ENCODE results near the gene PYCR2. TPM values are rescaled to one million over a fixed set of nuclear protein-coding genes. Genes with fewer than 3 reads are reported as not detected.

PYCR2 gene
- total RNA-seq, 2 experiments from 2014 or later = 106 to 126 TPM

DNA sequence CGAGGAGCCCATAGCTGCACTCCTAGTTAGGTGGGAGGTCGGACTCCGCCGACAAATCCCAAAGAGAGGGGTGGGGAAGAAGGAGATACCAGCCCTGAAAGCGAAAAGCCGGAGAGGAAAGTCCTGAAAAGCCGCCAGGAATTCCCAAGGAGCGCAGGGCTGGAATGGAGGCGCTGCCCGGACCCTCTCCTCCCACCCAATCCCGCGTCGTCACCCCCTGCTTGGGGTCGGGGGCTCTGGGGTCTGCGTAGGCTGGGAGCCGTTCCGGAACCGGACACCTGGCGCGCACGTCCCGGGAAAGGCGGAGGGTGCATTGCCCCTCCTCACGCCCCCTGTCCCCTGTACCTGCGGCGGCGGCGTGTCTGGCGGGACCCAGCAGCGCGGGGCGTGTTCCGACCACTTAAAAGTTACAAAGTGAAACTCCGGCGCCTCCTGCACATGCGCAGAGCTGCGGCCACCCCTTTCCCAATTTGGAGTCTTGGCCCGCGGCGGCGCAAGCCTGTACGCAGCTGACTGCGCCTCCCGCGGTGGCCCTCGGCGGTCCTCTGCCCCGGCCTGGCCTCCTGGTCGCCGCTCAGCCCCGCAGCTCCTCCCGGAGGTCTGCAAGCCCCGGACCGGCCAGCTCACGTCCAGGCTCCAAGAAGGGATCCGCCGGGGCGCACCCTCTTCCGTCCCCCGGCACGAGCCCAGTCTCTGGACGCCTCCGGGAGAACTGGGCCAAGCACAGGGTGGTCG is 41.9 kb downstream of the PYCR2 start, which contains the start of gene TMEM63A:
TMEM63A (minus strand) TSS at position 422 of the 735 bp plus-strand sequence. CDS start 4,800 bp downstream, outside the sequence.
- peak within 1 kb of the TSS; percentile 89 for H3K4me3 Mint-ChIP-seq
- peak; percentile 55 for ATAC-seq
- H3K4me1 Mint-ChIP-seq = peaks cover 50% of the 10 kb centered on the region
- intact Hi-C loops (cut with DNase I, micrococcal nuclease) = loop anchor here (1.0 to 5.0 kb wide), 8 partner anchors 15 to 180 kb away; partner anchors contain the start of genes PYCR2 (in 2 of the 2), H3-3A (in 1 of the 2), SDE2 (in 1 of the 2) and SRP9 (in 1 of the 2)
- no peaks in the 10 kb centered on the region for H3K27me3 Mint-ChIP-seq
- DNase-seq = peak; percentile 92
- H3K36me3 Mint-ChIP-seq (ENCODE audit: low read depth) = peaks cover 5% of the 10 kb centered on the region
- ChIA-PET CTCF (interaction anchor here (0.6 to 2.5 kb wide), 14 partner anchors 9 to 407 kb away, joined by 3 to 18 read pairs (median 4); partner anchors contain the start of genes PYCR2 and SRP9), POLR2A (interaction anchor here (1.1 to 2.7 kb wide), 8 partner anchors 9 to 104 kb away, joined by 3 to 11 read pairs (median 4); partner anchors contain the start of gene SRP9)
- H3K27ac Mint-ChIP-seq = peak within 1 kb of the TSS; percentile 91
- H3K9me3 Mint-ChIP-seq (ENCODE audit: low read depth) = no peaks in the 10 kb centered on the region

DNA sequence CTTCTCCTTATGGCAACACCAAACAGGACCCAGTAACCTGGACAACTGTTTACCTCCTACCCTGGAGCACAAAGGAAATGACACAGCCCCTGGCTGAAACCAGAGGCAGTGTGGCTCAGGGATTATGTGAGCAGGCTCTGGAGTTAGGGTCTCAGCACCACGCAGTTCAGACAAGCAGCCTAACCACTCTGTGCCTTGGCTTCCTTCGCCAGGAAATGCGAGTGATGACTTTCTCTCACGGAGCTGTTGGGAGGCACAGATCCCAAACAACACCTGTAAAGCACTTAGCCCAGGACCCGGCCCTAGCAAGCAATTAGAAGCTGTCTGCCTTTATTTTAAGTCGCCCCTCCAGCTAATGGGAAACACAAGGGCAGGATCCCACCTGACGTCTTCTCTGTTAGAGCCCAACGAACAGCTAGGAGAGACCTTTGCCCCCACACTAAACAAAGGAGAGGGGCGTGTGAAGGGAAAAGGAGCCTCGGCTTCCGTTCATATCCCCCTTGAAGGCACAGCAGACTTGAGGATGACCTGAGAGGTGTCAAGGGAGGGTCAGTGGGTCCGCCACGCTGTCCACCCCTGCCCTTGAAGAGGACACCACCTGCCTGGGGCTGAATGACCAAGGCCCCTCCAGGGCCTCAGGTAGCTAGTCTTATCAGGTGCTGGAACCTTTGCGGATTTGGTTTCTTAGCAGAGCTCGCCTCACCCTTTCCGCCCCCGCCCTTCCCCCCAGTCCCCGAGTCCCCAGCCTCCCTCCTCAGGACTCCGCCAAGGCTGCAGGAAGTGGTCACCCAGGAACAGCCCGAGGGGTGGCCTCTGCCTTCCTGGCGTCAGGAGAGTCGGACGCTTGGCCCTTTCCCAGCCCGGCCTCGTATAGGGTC is 42.7 kb downstream of the PYCR2 start:
- POLR2A ChIA-PET = interaction anchor here (0.6 to 2.7 kb wide), 7 partner anchors 15 to 437 kb away, joined by 3 to 11 read pairs (median 3); partner anchors contain the start of gene SRP9
- Mint-ChIP-seq H3K9me3 (ENCODE audit: low read depth) (no peaks in the 10 kb centered on the region), H3K27me3 (no peaks in the 10 kb centered on the region), H3K4me1 (peaks cover 57% of the 10 kb centered on the region), H3K27ac (peak overlapping the region; percentile 90), H3K36me3 (ENCODE audit: low read depth) (peaks cover 8% of the 10 kb centered on the region), H3K4me3 (peak overlapping the region; percentile 89)
- ATAC-seq = peak; percentile 67
- peak; percentile 69 for DNase-seq
- CTCF ChIA-PET = interaction anchor here (0.9 to 2.5 kb wide), 11 partner anchors 8 to 405 kb away, joined by 3 to 14 read pairs (median 5); partner anchors contain the start of genes LEFTY1 and PYCR2
- intact Hi-C loops (cut with DNase I, micrococcal nuclease) = loop anchor here in 1 of 2 experiments (2.0 to 5.0 kb wide), 3 partner anchors 15 to 181 kb away; partner anchors contain the start of gene H3-3A

DNA sequence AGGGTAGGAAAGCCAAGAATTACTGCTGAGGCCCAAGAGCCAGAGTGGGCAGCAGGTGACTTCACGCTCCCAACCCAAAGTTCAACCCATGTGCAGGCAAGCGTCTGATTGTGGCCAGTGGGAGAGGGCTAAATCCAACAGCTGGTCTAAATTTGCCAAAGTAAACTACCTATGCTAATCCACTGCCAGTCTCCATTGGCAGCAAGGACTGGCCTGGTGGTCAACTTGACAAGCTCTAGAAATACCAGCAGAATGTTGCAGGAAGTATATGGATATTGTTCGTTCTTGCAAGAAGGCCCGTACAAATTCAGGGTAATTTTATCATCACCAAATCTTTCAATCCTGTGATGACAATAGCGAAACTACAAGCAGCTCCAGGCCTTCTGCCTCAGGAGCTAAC is 43.4 kb downstream of the PYCR2 start:
- Mint-ChIP-seq H3K27ac (peak overlapping the region; percentile 90), H3K4me1 (peaks cover 64% of the 10 kb centered on the region), H3K4me3 (peak overlapping the region; percentile 89), H3K36me3 (ENCODE audit: low read depth) (peaks cover 9% of the 10 kb centered on the region), H3K9me3 (ENCODE audit: low read depth) (no peaks in the 10 kb centered on the region), H3K27me3 (no peaks in the 10 kb centered on the region)
- intact Hi-C loops (cut with DNase I, micrococcal nuclease) = loop anchor here in 1 of 2 experiments (2.0 to 5.0 kb wide), 3 partner anchors 14 to 182 kb away; partner anchors contain the start of gene H3-3A
- ATAC-seq = no peak
- DNase-seq = no peak
- ChIA-PET POLR2A (interaction anchor here (1.1 to 2.7 kb wide), 4 partner anchors 14 to 436 kb away, joined by 3 to 11 read pairs (median 4); partner anchors contain the start of gene SRP9), CTCF (interaction anchor here (0.9 to 2.5 kb wide), 10 partner anchors 9 to 404 kb away, joined by 4 to 14 read pairs (median 6); partner anchors contain the start of genes LEFTY1 and PYCR2)

DNA sequence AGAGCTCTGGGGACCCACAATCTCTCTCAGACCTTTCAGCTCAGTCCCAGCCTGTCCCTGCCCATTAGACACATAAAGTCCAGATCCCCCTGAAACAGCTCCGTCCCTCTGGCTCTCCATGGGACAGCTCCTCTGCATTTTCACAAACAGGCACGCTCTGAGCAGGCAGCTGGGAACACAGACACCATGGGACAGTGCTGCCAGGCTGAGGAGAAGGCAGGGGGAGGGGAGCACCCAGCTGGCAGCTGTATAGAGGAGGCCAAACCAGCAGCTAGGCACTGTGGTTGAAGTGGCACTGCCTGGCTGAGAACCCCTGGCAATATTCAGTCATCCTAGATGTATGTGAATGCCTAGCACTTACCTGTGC is 43.8 kb downstream of the PYCR2 start:
- POLR2A ChIA-PET = interaction anchor here (2.7 kb wide), 1 partner anchor 103 kb away, joined by 11 read pairs; the partner anchor contains the start of gene SRP9
- Mint-ChIP-seq H3K27me3 (no peaks in the 10 kb centered on the region), H3K9me3 (ENCODE audit: low read depth) (no peaks in the 10 kb centered on the region), H3K4me1 (peaks cover 68% of the 10 kb centered on the region), H3K27ac (peak overlapping the region; percentile 52), H3K4me3 (peak overlapping the region; percentile 89), H3K36me3 (ENCODE audit: low read depth) (peaks cover 9% of the 10 kb centered on the region)
- ATAC-seq (no peak), DNase-seq (no peak)
- CTCF ChIA-PET = interaction anchor here (0.7 to 2.3 kb wide), 7 partner anchors 10 to 404 kb away, joined by 4 to 9 read pairs (median 5); partner anchors contain the start of gene PYCR2
- intact Hi-C loops (cut with DNase I, micrococcal nuclease) = loop anchor here in 1 of 2 experiments (2.0 to 5.0 kb wide), 3 partner anchors 13 to 182 kb away; partner anchors contain the start of gene H3-3A

DNA sequence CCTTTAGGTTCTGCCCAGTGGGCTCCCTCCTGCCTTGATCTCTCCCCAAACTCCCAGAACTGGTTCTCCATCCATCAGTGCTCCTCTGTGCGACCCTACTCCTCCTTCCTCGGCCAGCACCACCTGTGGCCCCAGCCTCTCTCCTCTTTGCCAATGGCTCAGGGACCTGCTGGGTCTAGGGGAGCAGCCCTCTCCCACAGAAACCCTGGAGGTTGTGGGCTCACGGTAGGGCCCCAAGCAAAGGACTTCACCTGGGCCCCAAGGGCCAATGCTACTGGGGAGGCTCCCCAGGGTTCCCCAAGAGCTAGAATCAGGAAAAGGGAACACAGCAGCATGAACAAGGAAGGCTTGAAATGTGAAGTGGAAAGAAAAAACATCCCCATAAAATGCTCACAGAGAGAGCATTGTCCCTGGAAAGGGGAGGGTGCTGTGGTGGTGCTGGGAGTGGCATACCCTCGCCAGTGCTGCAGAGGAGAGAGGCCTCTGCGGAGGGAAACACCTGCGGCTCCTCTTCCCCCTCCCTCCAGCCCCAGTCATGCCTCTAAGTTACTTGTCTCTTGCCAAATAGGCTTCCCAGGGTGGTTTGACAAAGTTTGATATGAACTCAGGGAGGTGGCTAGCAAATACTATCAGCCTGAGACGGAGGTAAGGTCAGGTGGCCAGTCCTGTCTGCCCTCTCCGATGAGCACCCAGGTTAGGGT is 44.4 kb downstream of the PYCR2 start:
- DNase-seq (peak; percentile 45), ATAC-seq (peak; percentile 21)
- intact Hi-C loops (cut with DNase I, micrococcal nuclease) = loop anchor here in 1 of 2 experiments (2.0 to 5.0 kb wide), 4 partner anchors 13 to 183 kb away; partner anchors contain the start of gene H3-3A
- Mint-ChIP-seq H3K27me3 (no peaks in the 10 kb centered on the region), H3K4me1 (peaks cover 69% of the 10 kb centered on the region), H3K9me3 (ENCODE audit: low read depth) (no peaks in the 10 kb centered on the region), H3K36me3 (ENCODE audit: low read depth) (peaks cover 9% of the 10 kb centered on the region), H3K27ac (peak overlapping the region; percentile 52), H3K4me3 (peak overlapping the region; percentile 89)
- ChIA-PET CTCF (interaction anchor here (0.7 to 2.3 kb wide), 3 partner anchors 9 to 112 kb away, joined by 4 to 9 read pairs (median 5); no protein-coding TSS in a partner anchor), POLR2A (no interaction called here)

DNA sequence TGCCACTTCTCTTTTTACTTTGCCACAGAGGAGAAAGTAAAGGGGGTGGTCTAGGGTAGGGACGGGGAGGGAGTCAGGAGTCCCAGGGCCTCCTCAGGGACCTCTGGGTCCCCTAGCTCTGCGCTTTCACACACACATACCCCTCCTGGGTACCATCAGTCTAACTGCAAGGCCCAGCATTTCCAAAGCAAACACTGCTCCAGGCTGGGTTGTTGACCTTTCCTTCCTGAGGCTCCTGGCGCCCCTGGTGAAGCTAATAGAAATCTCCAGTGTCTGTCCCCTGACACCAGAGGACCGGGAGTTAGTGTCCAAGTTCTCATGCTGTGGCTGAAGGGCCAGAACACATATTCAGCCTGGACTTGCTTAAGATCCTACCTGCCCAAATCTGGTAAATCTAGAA is 45.8 kb downstream of the PYCR2 start:
- Mint-ChIP-seq H3K27ac (no peak overlapping the region), H3K4me3 (no peak overlapping the region), H3K27me3 (no peaks in the 10 kb centered on the region), H3K36me3 (ENCODE audit: low read depth) (peaks cover 15% of the 10 kb centered on the region), H3K9me3 (ENCODE audit: low read depth) (no peaks in the 10 kb centered on the region), H3K4me1 (peaks cover 68% of the 10 kb centered on the region)
- DNase-seq = no peak
- ChIA-PET CTCF (interaction anchor here (0.9 to 1.5 kb wide), 4 partner anchors 9 to 109 kb away, joined by 3 to 5 read pairs (median 4); partner anchors contain the start of gene SRP9), POLR2A (no interaction called here)
- intact Hi-C loops (cut with DNase I, micrococcal nuclease) = loop anchor here in 1 of 2 experiments (5.0 kb wide), 1 partner anchor 34 kb away; no protein-coding TSS in a partner anchor
- ATAC-seq = no peak

DNA sequence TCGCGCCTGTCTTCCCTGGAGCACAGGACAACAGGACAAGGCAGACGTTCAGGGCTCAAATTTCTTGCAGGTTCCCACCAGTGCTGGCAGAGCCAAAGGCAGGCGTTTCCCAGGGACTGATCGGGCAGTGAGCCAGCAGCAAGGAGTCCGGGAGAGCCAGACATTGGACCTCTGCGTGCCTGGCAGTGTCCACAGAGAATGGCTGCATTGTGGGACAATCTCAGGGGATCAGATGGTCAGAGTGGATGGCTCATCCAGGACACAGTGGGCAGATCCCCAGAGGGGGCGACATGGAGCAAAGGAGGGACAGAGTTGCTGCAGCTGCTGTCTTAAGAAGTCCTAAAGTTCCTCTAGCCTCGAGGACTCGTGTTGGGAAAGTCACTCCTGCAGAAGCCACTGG is 46.5 kb downstream of the PYCR2 start:
- Mint-ChIP-seq H3K9me3 (ENCODE audit: low read depth) (no peaks in the 10 kb centered on the region), H3K36me3 (ENCODE audit: low read depth) (peaks cover 17% of the 10 kb centered on the region), H3K27me3 (no peaks in the 10 kb centered on the region), H3K27ac (peak overlapping the region; percentile 22), H3K4me1 (peaks cover 69% of the 10 kb centered on the region), H3K4me3 (no peak overlapping the region)
- POLR2A ChIA-PET = no interaction called here
- DNase-seq (peak; percentile 54), ATAC-seq (no peak)
- CTCF ChIA-PET = interaction anchor here (0.9 to 1.5 kb wide), 8 partner anchors 8 to 110 kb away, joined by 3 to 9 read pairs (median 4); partner anchors contain the start of gene SRP9
- intact Hi-C loops (cut with DNase I, micrococcal nuclease) = loop anchor here in 1 of 2 experiments (5.0 kb wide), 1 partner anchor 35 kb away; no protein-coding TSS in a partner anchor

DNA sequence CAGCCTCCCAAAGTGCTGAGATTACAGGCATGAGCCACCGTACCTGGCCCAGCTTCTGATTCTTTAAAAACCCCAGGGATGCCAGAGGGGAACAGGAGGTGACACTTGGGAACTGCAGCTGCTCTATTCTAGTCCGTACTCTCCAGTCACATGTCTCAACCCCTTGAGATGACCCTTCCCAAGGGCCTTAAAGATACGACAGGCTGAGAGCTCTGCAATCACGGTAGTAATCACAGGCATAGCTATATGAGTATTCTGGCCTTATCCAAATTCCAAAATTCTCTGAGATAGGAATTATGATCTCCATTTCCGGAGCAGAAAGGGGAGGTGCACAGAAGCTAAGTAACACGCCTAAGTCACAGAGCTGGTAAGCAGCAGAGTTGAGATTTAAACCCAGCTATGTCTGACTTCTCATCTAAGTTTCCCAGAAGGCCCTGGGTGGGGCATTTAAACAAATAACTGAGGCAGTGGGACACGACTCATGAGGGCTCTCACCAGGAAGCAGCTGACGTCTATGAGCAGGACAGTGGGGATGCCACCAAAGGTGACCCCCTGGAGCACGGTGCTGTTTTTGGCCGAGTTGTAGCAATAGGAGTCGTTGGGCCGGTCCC is 47.0 kb downstream of the PYCR2 start:
- H3K36me3 Mint-ChIP-seq (ENCODE audit: low read depth) = peaks cover 17% of the 10 kb centered on the region
- intact Hi-C loops (cut with DNase I, micrococcal nuclease) = loop anchor here in 1 of 2 experiments (5.0 kb wide), 1 partner anchor 35 kb away; no protein-coding TSS in a partner anchor
- CTCF ChIA-PET = interaction anchor here (0.6 to 1.5 kb wide), 7 partner anchors 9 to 99 kb away, joined by 3 to 9 read pairs (median 4); partner anchors contain the start of gene SRP9

DNA sequence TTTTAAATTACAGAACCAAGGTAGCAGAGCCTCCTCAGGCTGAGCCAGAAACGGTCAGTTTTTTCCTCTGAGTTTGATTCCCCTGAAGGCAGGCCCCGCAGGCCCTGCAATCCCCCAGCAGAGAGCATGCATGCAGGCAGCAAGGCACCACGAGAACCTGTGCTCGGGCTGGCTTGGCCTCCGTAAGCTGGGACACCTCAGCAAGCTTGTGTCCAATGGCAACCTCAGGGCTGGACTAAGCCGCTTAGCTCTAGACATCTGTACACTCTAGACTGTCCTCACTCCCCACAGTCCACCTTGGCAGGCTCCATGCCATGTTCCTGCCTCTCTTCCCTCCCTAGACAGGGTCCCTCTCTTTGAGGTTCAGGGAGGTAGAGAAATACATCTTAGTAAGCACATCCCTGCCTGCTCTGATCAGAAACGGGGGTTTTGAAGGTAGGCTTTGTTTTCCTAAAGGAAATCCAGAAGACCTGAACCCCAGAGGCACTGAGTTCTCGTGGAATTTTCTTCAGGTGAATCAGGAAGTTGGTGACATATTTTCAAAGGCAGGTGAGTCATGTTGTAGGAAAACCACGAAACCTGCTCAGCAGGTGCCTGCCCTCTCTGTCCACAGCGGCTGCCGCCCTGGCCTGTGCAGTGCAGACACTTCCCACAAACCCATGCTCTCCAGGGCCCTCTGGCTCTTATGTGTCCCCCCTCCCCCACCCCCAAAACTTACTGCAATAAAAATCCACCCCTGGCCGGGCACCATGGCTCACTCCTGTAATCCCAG is 48.8 kb downstream of the PYCR2 start:
- Mint-ChIP-seq H3K27me3 (no peaks in the 10 kb centered on the region), H3K4me3 (no peak overlapping the region), H3K9me3 (ENCODE audit: low read depth) (no peaks in the 10 kb centered on the region), H3K27ac (peak overlapping the region; percentile 42), H3K36me3 (ENCODE audit: low read depth) (peaks cover 31% of the 10 kb centered on the region), H3K4me1 (peaks cover 63% of the 10 kb centered on the region)
- ChIA-PET POLR2A (no interaction called here), CTCF (interaction anchor here (0.6 to 1.2 kb wide), 2 partner anchors 26 to 53 kb away, joined by 3 read pairs; no protein-coding TSS in a partner anchor)
- DNase-seq = no peak
- intact Hi-C loops (cut with DNase I, micrococcal nuclease) = loop anchor here in 1 of 2 experiments (5.0 kb wide), 1 partner anchor 37 kb away; no protein-coding TSS in a partner anchor
- no peak for ATAC-seq

More for the DNA sequence above, 47.0 kb downstream of the PYCR2 start:
- DNase-seq (no peak), ATAC-seq (no peak)
- peaks cover 70% of the 10 kb centered on the region for H3K4me1 Mint-ChIP-seq
- no peaks in the 10 kb centered on the region for H3K9me3 Mint-ChIP-seq (ENCODE audit: low read depth)
- H3K27ac Mint-ChIP-seq = no peak overlapping the region
- no peaks in the 10 kb centered on the region for H3K27me3 Mint-ChIP-seq
- POLR2A ChIA-PET = no interaction called here
- no peak overlapping the region for H3K4me3 Mint-ChIP-seq

Data from activated CD4-positive, alpha-beta T cell treated with anti-CD3 and anti-CD28 coated beads for 36 hours (primary cell).